Measurements from ENCODE around the gene SELENOH.

DNA sequence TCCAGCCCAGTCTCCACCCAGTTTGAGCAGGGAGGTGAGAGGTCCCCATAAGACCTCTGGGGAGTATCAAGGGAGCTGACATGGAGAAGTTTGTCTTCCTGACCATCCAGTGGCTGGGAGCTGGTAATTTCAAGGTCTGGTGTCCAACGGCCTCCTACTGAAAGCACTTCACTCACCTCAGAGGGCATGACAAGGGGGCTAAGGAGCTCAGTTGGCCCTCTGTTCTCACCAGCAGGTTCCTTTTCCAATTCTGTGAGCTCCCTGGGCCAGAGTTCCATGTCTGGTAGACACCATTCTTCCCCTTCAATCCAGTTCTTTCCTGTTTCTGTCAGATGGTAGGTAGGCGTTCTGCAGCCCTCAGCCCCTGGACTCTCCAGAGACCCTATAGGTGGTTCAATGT, 3.1 kb downstream of the SELENOH start:
- TF ChIP-seq CTCF (optimal IDR thresholded peaks at IDR 0.05 in 1 of 3, IDR thresholded peaks at IDR 0.05 in 1 of 3, conservative IDR thresholded peaks at IDR 0.05 in 1 of 3; ENCODE audit: extremely low read depth in 1 of 3, insufficient read depth in 2 of 3, low read length in 3 of 3) = no peak
- no peak for TF ChIP-seq EZH2 (IDR thresholded peaks at IDR 0.05; ENCODE audit: low read length)

Measured in keratinocyte (primary cell).